Neural progenitor cell (in vitro differentiated cells): ENCODE measurements around the gene MAP4K2. TPM values are rescaled to one million over a fixed set of nuclear protein-coding genes. Genes with fewer than 3 reads are reported as not detected.

ENCODE experiments used
- DNase-seq: peaks from one replicate; pipeline ENCODE4 v3.0.0-alpha.2; 2016; ENCODE audit warnings: low spot score
- H2AFZ ChIP-seq: fragments of 200-600 bp; sonication (generic); replicated peaks from 2 replicates; pipeline ENCODE4 v1.6.1; 2016; ENCODE audit warnings: antibody characterized with exemption
- H3F3A ChIP-seq: fragments of 200-600 bp; sonication (generic); 2 replicates; pipeline ENCODE4 v1.6.1; 2016; ENCODE audit warnings: antibody characterized with exemption, low read depth
- H3K27ac ChIP-seq: fragments of 200-600 bp; sonication (generic); 2 replicates; pipeline ENCODE4 v1.5.1; 2016; ENCODE audit warnings: mild to moderate bottlenecking
- H3K27me3 ChIP-seq: fragments of 200-600 bp; sonication (generic); 2 replicates; pipeline ENCODE4 v1.6.1; 2016; ENCODE audit warnings: mild to moderate bottlenecking, moderate library complexity
- H3K36me3 ChIP-seq: fragments of 200-600 bp; sonication (generic); 2 replicates; pipeline ENCODE4 v1.5.1; 2016
- H3K4me1 ChIP-seq: fragments of 200-600 bp; sonication (generic); 2 replicates; pipeline ENCODE4 v1.6.1; 2016; ENCODE audit warnings: mixed run types
- H3K4me2 ChIP-seq: fragments of 200-600 bp; sonication (generic); 2 replicates; pipeline ENCODE4 v1.6.1; 2016
- H3K4me3 ChIP-seq: fragments of 200-600 bp; sonication (generic); 2 replicates; pipeline ENCODE4 v1.5.1; 2016
- H3K79me2 ChIP-seq: fragments of 200-600 bp; sonication (generic); 2 replicates; pipeline ENCODE4 v1.6.1; 2016; ENCODE audit warnings: low read depth
- H3K9ac ChIP-seq: fragments of 200-600 bp; sonication (generic); 2 replicates; pipeline ENCODE4 v1.6.1; 2016
- H3K9me3 ChIP-seq: fragments of 200-600 bp; sonication (generic); 2 replicates; pipeline ENCODE4 v1.5.1; 2016; ENCODE audit warnings: low read depth
- H4K20me1 ChIP-seq: fragments of 200-600 bp; sonication (generic); 2 replicates; pipeline ENCODE4 v1.6.1; 2016; ENCODE audit warnings: low read depth
- H3K27ac Mint-ChIP-seq: 3 replicates; pipeline ENCODE4 v1.8.0; 2021; ENCODE audit warnings: mixed read lengths
- H3K27me3 Mint-ChIP-seq: 2 replicates; pipeline ENCODE4 v1.8.0; 2022; ENCODE audit warnings: low read depth, mild to moderate bottlenecking, inconsistent platforms, moderate library complexity, mixed read lengths; ENCODE audit not compliant: insufficient read depth
- H3K36me3 Mint-ChIP-seq: 3 replicates; pipeline ENCODE4 v1.8.0; 2021; ENCODE audit warnings: mixed read lengths
- H3K4me1 Mint-ChIP-seq: 3 replicates; pipeline ENCODE4 v1.8.0; 2021; ENCODE audit warnings: mixed read lengths
- H3K4me3 Mint-ChIP-seq: 3 replicates; pipeline ENCODE4 v1.8.0; 2021; ENCODE audit warnings: mild to moderate bottlenecking, moderate library complexity, mixed read lengths
- H3K9me3 Mint-ChIP-seq: 3 replicates; pipeline ENCODE4 v1.8.0; 2020; ENCODE audit warnings: mixed read lengths
- CTCF ChIP-seq: fragments of 200-600 bp; sonication (generic); IDR thresholded peaks from 2 replicates; pipeline ENCODE4 v1.5.1; 2017; ENCODE audit warnings: antibody characterized with exemption, mild to moderate bottlenecking
- EZH2 ChIP-seq: fragments of 200-600 bp; sonication (generic); IDR thresholded peaks from 2 replicates; pipeline ENCODE4 v1.6.1; 2017; ENCODE audit warnings: antibody characterized with exemption, mild to moderate bottlenecking, moderate library complexity
- EZH2phosphoT487 ChIP-seq: fragments of 200-600 bp; sonication (generic); IDR thresholded peaks from 2 replicates; pipeline ENCODE4 v1.6.1; 2017; ENCODE audit warnings: antibody characterized with exemption
- total RNA-seq: library from RNA; depleted of rRNA; stranded (reverse); fragments of >200 nt; gene quantifications from 2 replicates; pipeline ENCODE4 v1.2.3, GENCODE V29; 2015; ENCODE audit warnings: low replicate concordance

The MAP4K2 gene
- total RNA-seq, 1 donor from 2014 or later, result 15.8 TPM

- Mint-ChIP-seq H3K4me1 (peaks cover 2% of the 10 kb centered on the region), H3K36me3 (peaks cover 4% of the 10 kb centered on the region), H3K9me3 (no peaks in the 10 kb centered on the region), H3K27ac (no peak overlapping the region), H3K27me3 (no peaks in the 10 kb centered on the region), H3K4me3 (no peak overlapping the region)
- Histone ChIP-seq H3K9me3 (no peaks in the 10 kb centered on the region), H3K4me1 (no peaks in the 10 kb centered on the region), H3K27ac (no peak overlapping the region), H3K27me3 (no peaks in the 10 kb centered on the region), H4K20me1 (no peaks in the 10 kb centered on the region), H3K9ac (no peak overlapping the region), H3K4me2 (no peak overlapping the region), H3K36me3 (no peaks in the 10 kb centered on the region), H3K4me3 (no peak overlapping the region), H3F3A (peaks cover under 1% of the 10 kb centered on the region), H3K79me2 (no peaks in the 10 kb centered on the region), H2AFZ (no peak overlapping the region)
- DNase-seq, result no peak
- TF ChIP-seq EZH2 (no peak), CTCF (no peak), EZH2phosphoT487 (no peak)
These were observed 6.1 kb downstream of the MAP4K2 start for GRCh38 chr11:64796757-64797541.

GRCh38 chr11:64796047-64796756, 6.8 kb downstream of the MAP4K2 start:
- Mint-ChIP-seq H3K36me3 (peaks cover 4% of the 10 kb centered on the region), H3K27ac (no peak overlapping the region), H3K4me1 (peaks cover 2% of the 10 kb centered on the region), H3K4me3 (no peak overlapping the region), H3K9me3 (no peaks in the 10 kb centered on the region), H3K27me3 (peaks cover 2% of the 10 kb centered on the region)
- no peaks in the 10 kb centered on the region for H3K36me3 ChIP-seq
- TF ChIP-seq EZH2phosphoT487 (no peak), EZH2 (no peak), CTCF (no peak)
- H3F3A ChIP-seq, result no peaks in the 10 kb centered on the region
- no peak overlapping the region for H3K4me2 ChIP-seq
- H3K4me3 ChIP-seq, result no peak overlapping the region
- no peak overlapping the region for H3K27ac ChIP-seq
- no peaks in the 10 kb centered on the region for H3K27me3 ChIP-seq
- H3K9me3 ChIP-seq, result no peaks in the 10 kb centered on the region
- H3K79me2 ChIP-seq, result no peaks in the 10 kb centered on the region
- H4K20me1 ChIP-seq, result no peaks in the 10 kb centered on the region
- H3K4me1 ChIP-seq, result no peaks in the 10 kb centered on the region
- H2AFZ ChIP-seq, result no peak overlapping the region
- H3K9ac ChIP-seq, result no peak overlapping the region
- no peak for DNase-seq

- TF ChIP-seq EZH2 (no peak), CTCF (no peak), EZH2phosphoT487 (no peak)
- H2AFZ ChIP-seq, result no peak overlapping the region
- H3K27ac ChIP-seq, result no peak overlapping the region
- Mint-ChIP-seq H3K27me3 (peaks cover 3% of the 10 kb centered on the region), H3K4me1 (peaks cover 2% of the 10 kb centered on the region), H3K27ac (no peak overlapping the region), H3K9me3 (no peaks in the 10 kb centered on the region), H3K36me3 (peaks cover 4% of the 10 kb centered on the region), H3K4me3 (peak overlapping the region; percentile 16)
- no peaks in the 10 kb centered on the region for H3K79me2 ChIP-seq
- H3K4me3 ChIP-seq, result no peak overlapping the region
- no peaks in the 10 kb centered on the region for H3K9me3 ChIP-seq
- H3K9ac ChIP-seq, result no peak overlapping the region
- no peaks in the 10 kb centered on the region for H3K4me1 ChIP-seq
- H3K27me3 ChIP-seq, result no peaks in the 10 kb centered on the region
- no peak overlapping the region for H3K4me2 ChIP-seq
- no peak for DNase-seq
- H4K20me1 ChIP-seq, result no peaks in the 10 kb centered on the region
- H3K36me3 ChIP-seq, result no peaks in the 10 kb centered on the region
- H3F3A ChIP-seq, result no peaks in the 10 kb centered on the region
These were observed 8.5 kb downstream of the MAP4K2 start for GRCh38 chr11:64794526-64794925.
